K562 (cell line): ENCODE data around the gene RFNG. TPM values are rescaled to one million over a fixed set of nuclear protein-coding genes. Genes with fewer than 3 reads are reported as not detected.
A peak's percentile ranks its signal among the peaks of the same experiment; 100 is the strongest.

Experiments
- ATAC-seq: fragments of 200-7000 bp; cut with Tn5 transposase; 3 replicates; pipeline ENCODE4 v1.9.1; 2020; ENCODE audit warnings: moderate library complexity
- BruUV-seq: library from RNA; stranded (reverse); fragments of 400-500 nt; replicated peaks from 2 replicates; lab custom pipeline; 2021; lab: Mats Ljungman, UMichigan
- CTCF ChIA-PET: fragments of 300-600 bp; formaldehyde crosslinking; extraction: SDS; loops from one replicate; lab custom pipeline; 2021; ENCODE audit warnings: low intra/inter-chr PET ratio; lab: Yijun Ruan, JAX
- POLR2A ChIA-PET: fragments of 300-600, 350-650 bp; sonication (Branson Sonifier 250); formaldehyde crosslinking; extraction: SDS; loops from one replicate; lab custom pipeline; 2021; ENCODE audit warnings: antibody characterized with exemption, inconsistent platforms; lab: Yijun Ruan, JAX
- DNase-seq, 4 experiments: peaks; one replicate each; pipeline versions ENCODE4 v3.0.0 to v3.0.0-alpha.2; 2011 to 2018; ENCODE audit warnings: low spot score in 3 of 4, mixed read lengths in 3 of 4; ENCODE audit errors: extremely low read depth in 1 of 4
- FAIRE-seq: peaks from 2 replicates; lab custom pipeline; 2011; peaks lifted over from hg19 to GRCh38; lab: Jason Lieb, UNC
- H2AFZ ChIP-seq: 2 replicates; pipeline ENCODE4 v1.6.0; 2011; ENCODE audit warnings: low read depth, low read length, control low read depth, inconsistent platforms
- H3K27ac ChIP-seq: fragments of 200-600 bp; 3 replicates; pipeline ENCODE4 v1.8.0; 2011; ENCODE audit warnings: low read depth, mild to moderate bottlenecking, control low read depth, inconsistent platforms, low read length, moderate library complexity, mixed read lengths; ENCODE audit errors: extremely low read depth
- H3K27me3 ChIP-seq, 2 experiments: fragments of 300-600 bp in 1 of 2; 2 replicates in 1 of 2; 3 replicates in 1 of 2; pipeline versions ENCODE4 v1.6.0 to v1.8.0; 2011; ENCODE audit warnings: inconsistent platforms in 2 of 2, low read length in 2 of 2, mild to moderate bottlenecking in 1 of 2, mixed read lengths in 1 of 2, moderate library complexity in 1 of 2; ENCODE audit not compliant: control insufficient read depth in 2 of 2, insufficient read depth in 2 of 2
- H3K36me3 ChIP-seq: fragments of 300-600 bp; 3 replicates; pipeline ENCODE4 v1.8.0; 2011; ENCODE audit warnings: mild to moderate bottlenecking, low read length, inconsistent platforms; ENCODE audit not compliant: control insufficient read depth, insufficient read depth
- H3K4me1 ChIP-seq, 2 experiments: fragments of 200-600 bp in 1 of 2; replicated peaks in 1 of 2; 2 replicates in 1 of 2; 3 replicates in 1 of 2; pipeline versions ENCODE4 v1.5.1 to v1.8.0; 2011; ENCODE audit warnings: inconsistent platforms in 2 of 2, low read length in 2 of 2, mild to moderate bottlenecking in 1 of 2, mixed read lengths in 1 of 2, moderate library complexity in 1 of 2; ENCODE audit not compliant: control insufficient read depth in 2 of 2, insufficient read depth in 2 of 2
- H3K4me2 ChIP-seq: 2 replicates; pipeline ENCODE4 v1.6.1; 2011; ENCODE audit warnings: low read length, control low read depth, inconsistent platforms, mixed read lengths; ENCODE audit not compliant: insufficient read depth
- H3K4me3 ChIP-seq: fragments of 200-600 bp; sonication (generic), shearing (Covaris generic); 2 replicates; pipeline ENCODE4 v1.5.1; 2016; ENCODE audit warnings: control low read depth, inconsistent platforms
- H3K79me2 ChIP-seq: fragments of 200-600 bp; 3 replicates; pipeline ENCODE4 v1.8.0; 2011; ENCODE audit warnings: low read length, inconsistent platforms; ENCODE audit not compliant: control insufficient read depth, insufficient read depth
- H3K9ac ChIP-seq, 2 experiments: 2 replicates each; pipeline versions ENCODE4 v1.6.0 to v1.6.1; 2011; ENCODE audit warnings: low read depth in 2 of 2, low read length in 2 of 2, control low read depth in 1 of 2, inconsistent platforms in 1 of 2, mild to moderate bottlenecking in 1 of 2, mixed read lengths in 1 of 2; ENCODE audit not compliant: insufficient read depth in 1 of 2
- H3K9me1 ChIP-seq: one replicate; pipeline ENCODE4 v1.6.0; 2011; ENCODE audit warnings: inconsistent platforms, mild to moderate bottlenecking, low read length, moderate library complexity; ENCODE audit not compliant: control insufficient read depth, insufficient read depth
- H3K9me3 ChIP-seq: replicated peaks from 2 replicates; pipeline ENCODE4 v1.5.1; 2011; ENCODE audit warnings: low read depth, low read length, inconsistent platforms; ENCODE audit not compliant: control insufficient read depth, insufficient read depth
- H4K20me1 ChIP-seq: replicated peaks from 2 replicates; pipeline ENCODE4 v1.6.1; 2011; ENCODE audit warnings: low read length, inconsistent platforms, mixed read lengths; ENCODE audit not compliant: control insufficient read depth, insufficient read depth
- BDP1 ChIP-seq: IDR thresholded peaks from 3 replicates; pipeline ENCODE4 v1.6.1; 2011; ENCODE audit not compliant: insufficient read length, insufficient read depth
- E2F4 ChIP-seq: sonication (generic); formaldehyde crosslinking; IDR thresholded peaks from 2 replicates; pipeline ENCODE4 v1.8.0; 2022; ENCODE audit warnings: mild to moderate bottlenecking, low read depth, missing genetic modification reagents
- PCBP1 ChIP-seq: fragments of 200-400 bp; formaldehyde crosslinking; IDR thresholded peaks from 2 replicates; pipeline ENCODE4 v1.6.1; 2018; ENCODE audit warnings: mild to moderate bottlenecking, low read depth, low read length; ENCODE audit not compliant: poor library complexity, severe bottlenecking
- POLR2A ChIP-seq: fragments of 450-650 bp; conservative IDR thresholded peaks from 2 replicates; pipeline ENCODE4 v1.6.1; 2016
- POLR2AphosphoS2 ChIP-seq: IDR thresholded peaks from 2 replicates; pipeline ENCODE4 v1.6.1; 2012; ENCODE audit warnings: low read length, improper control_type of control experiment
- POLR2G ChIP-seq: fragments of 200-400 bp; formaldehyde crosslinking; IDR thresholded peaks from 2 replicates; pipeline ENCODE4 v1.6.1; 2017; ENCODE audit warnings: low read depth, mild to moderate bottlenecking, antibody characterized with exemption, low read length, moderate library complexity
- RBFOX2 ChIP-seq: fragments of 200-400 bp; formaldehyde crosslinking; IDR thresholded peaks from 2 replicates; pipeline ENCODE4 v1.6.1; 2017; ENCODE audit warnings: low read depth, mild to moderate bottlenecking, low read length, moderate library complexity
- RBM22 ChIP-seq: fragments of 200-400 bp; formaldehyde crosslinking; IDR thresholded peaks from 2 replicates; pipeline ENCODE4 v1.6.1; 2018; ENCODE audit warnings: low read length, low read depth; ENCODE audit not compliant: poor library complexity, severe bottlenecking
- TRIM28 ChIP-seq: fragments of 450-650 bp; IDR thresholded peaks from 2 replicates; pipeline ENCODE4 v1.6.1; 2017
- YBX1 ChIP-seq: fragments of 450-650 bp; IDR thresholded peaks from 2 replicates; pipeline ENCODE4 v1.7.1; 2016; ENCODE audit warnings: mild to moderate bottlenecking
- WGBS: fragments of 100-300 bp; shearing (Covaris generic); methylation state at CpG from one replicate; pipeline ENCODE4 v1.1.6; 2016; ENCODE audit warnings: low coverage, mixed read lengths; ENCODE audit not compliant: insufficient coverage; ENCODE audit errors: missing lambda C conversion rate; 5-methylcytosine and 5-hydroxymethylcytosine counted together
- in situ Hi-C: fragments of 300-500 bp; cut with MboI; formaldehyde crosslinking; loops from 4 replicates; pipeline ENCODE4 v1.15.0; 2018; ENCODE audit warnings: inconsistent platforms, mixed read lengths
- intact Hi-C: fragments of 100-400 bp; cut with micrococcal nuclease; formaldehyde crosslinking; loops from 2 replicates; pipeline ENCODE4 v1.14.2; 2022
- polyA plus RNA-seq, 8 experiments: library from polyadenylated mRNA; depleted of rRNA in 4 of 8; stranded (reverse) in 5 of 8; unstranded in 3 of 8; fragments of >200 nt; fragmentation: Nextera tagmentation in 2 of 8; fragmentation: Illumina TruSeq in 1 of 8; extraction: Ambion mirVana in 2 of 8; extraction: Trizol in 1 of 8; gene quantifications; 2 replicates each; pipeline versions ENCODE4 v1.2.1 to v1.2.3, GENCODE V29; 2011 to 2014; ENCODE audit warnings: inconsistent platforms in 1 of 8, missing spikeins in 1 of 8
- total RNA-seq, 7 experiments: library from RNA; depleted of rRNA in 6 of 7; stranded (reverse); fragments of >200 nt in 6 of 7; fragmentation: Illumina TruSeq in 2 of 7; extraction: Trizol in 2 of 7; gene quantifications; 2 replicates each; pipeline versions ENCODE4 v1.2.1 to v1.2.3, GENCODE V29; 2011 to 2021; ENCODE audit warnings: low replicate concordance in 1 of 7

The RFNG gene
- total and polyA plus RNA-seq, 9 of the 15 experiments (the other 6 are each of a cell fraction or from before 2014, with no cell fraction given): 0.32 to 32.8 (median 9.5) TPM

- H2AFZ ChIP-seq: no peak overlapping the region
- ChIA-PET POLR2A (interaction anchor here (1.2 kb wide), 1 partner anchor 9 kb away, joined by 4 read pairs; no protein-coding TSS in a partner anchor), CTCF (no interaction called here)
- no peaks in the 10 kb centered on the region; the same call in 2 of the 3 replicates for H3K79me2 ChIP-seq
- no peak overlapping the region for H3K9ac ChIP-seq
- intact Hi-C loops: no loop called here
- FAIRE-seq (no peak), DNase-seq (no peak), ATAC-seq (no peak)
- peaks cover 0 to 73% of the 10 kb centered on the region in 2 experiments; a peak in 2 of 5 replicates for H3K4me1 ChIP-seq
- H4K20me1 ChIP-seq: peaks cover 26% of the 10 kb centered on the region
- H3K9me1 ChIP-seq: no peaks in the 10 kb centered on the region
- H3K27me3 ChIP-seq: no peaks in the 10 kb centered on the region
- H3K36me3 ChIP-seq: peaks cover 98% of the 10 kb centered on the region; the same call in 2 of the 3 replicates
- H3K9me3 ChIP-seq: no peaks in the 10 kb centered on the region
- no peak overlapping the region for H3K4me2 ChIP-seq
- no peak overlapping the region for H3K4me3 ChIP-seq
- H3K27ac ChIP-seq: no peak overlapping the region
- 98% methylated on average over 15 of the region's 24 CpGs for WGBS
- TF ChIP-seq RBFOX2: peak; percentile 70
- no peak for TF ChIP-seq YBX1
- peak; percentile 16 for TF ChIP-seq RBM22
- no peak for TF ChIP-seq E2F4 (CRISPR knock-in tag)
- peak; percentile 8 for TF ChIP-seq POLR2G
- no peak for TF ChIP-seq BDP1
- TF ChIP-seq PCBP1: peak; percentile 20
- no peak for TF ChIP-seq TRIM28
- peak; percentile 75 for TF ChIP-seq POLR2AphosphoS2
- TF ChIP-seq POLR2A: peak; percentile 22; the same call in 1 of the 2 replicates
- in situ Hi-C loops: no loop called here
- TSS peak; percentile 38 for BruUV-seq
Observed at GRCh38 chr17:82083009-82083408, 31.4 kb upstream of the RFNG start.
